ENCODE data around the gene XPA.
"Not testable (repeated sequence)": the region's sequence is repeated elsewhere in the genome, so short reads cannot be mapped to it uniquely, and the experiment has no call there.

Gene XPA

DNA sequence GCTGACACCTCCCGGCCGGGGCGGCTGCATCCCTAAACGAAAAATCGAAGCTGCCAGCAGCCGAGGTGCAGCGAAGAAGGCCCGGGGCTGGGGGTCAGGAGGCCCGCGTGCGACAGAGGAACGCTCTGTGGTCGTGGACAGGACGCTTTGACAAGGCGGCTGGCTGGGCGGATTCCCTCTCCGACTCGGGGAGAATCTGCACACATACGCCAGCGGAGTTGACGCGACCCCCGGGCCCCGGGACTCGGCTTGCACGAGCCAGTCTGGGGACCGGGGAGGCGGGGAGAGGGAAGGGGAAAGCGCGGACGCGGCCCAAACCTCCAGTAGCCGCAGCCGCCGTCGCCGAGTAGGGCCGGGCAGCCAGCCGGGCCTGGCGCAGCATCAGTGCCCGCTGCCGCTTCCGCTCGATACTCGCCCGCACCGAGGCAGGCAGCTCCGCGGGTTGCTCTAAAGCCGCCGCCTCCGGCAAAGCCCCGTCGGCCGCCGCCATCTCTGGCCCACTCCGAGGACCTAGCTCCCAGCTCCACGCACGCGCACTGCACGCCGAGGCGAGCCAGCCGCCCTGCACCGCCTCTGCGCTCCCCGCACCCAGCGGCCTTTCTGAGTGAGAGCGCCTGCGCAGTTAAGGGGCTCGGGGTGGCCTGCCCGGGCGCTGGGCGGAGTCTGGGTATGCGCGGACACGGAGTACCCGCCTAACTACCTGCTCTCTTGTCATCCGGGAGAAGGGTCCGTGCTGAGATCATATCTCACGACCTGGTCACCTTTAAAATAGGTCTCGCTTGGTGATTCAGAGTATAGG lies at the start of gene XPA:
XPA (minus strand) TSS at position 538 of the 799 bp plus-strand sequence; CDS start at position 490, 48 bp downstream.
- DNase-seq = peak; percentile 85 to 93

DNA sequence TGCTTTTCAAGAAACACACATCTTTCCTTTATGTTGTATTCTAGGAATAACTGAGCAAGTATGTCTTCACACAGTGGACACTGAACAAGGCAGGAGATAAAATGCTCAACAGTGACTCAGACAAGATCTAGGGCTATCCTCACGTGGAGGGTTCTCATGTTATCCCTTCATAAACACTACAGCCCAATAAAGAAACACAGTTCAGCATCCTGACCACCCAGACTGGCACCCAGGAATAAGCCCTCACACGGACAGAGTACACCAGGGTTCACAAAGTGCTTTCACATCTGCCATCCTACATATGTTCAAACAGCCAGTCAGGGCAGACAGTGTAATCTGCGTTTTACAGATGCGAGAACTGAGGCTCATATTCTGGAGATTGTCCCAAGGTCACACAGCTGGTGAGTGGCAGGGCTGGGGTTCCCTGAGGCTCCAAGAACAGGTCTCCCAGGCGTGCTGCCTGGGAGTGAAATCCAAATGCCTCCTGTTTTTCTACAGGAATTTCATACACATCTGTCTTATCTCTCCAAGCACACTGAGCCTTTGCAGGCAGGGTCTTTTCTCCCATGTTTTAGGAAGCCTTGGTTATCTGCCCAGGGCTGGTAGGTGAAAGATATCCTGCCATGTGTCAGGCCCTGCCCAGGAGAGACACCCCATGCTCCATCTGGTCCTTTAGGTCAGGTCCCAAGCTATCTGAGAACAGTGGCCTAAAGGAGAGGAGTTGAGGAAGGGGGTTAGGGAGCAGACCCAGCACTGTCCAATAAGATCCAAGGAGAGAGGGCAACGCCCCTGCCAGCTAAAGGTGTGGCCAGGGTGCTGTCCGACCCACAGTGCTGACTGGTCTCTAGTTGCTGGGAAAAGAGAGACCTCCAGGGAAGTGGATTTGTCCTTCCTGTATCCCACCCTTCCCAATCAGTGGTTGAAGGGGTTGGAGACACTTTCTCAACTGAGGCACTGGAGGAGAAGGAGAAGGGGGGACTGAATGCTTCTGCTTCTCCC lies 47.9 kb upstream of the XPA start:
- no peak for DNase-seq

GRCh38 chr9:97744025-97744424 lies 46.9 kb upstream of the XPA start:
- not testable (repeated sequence) for DNase-seq

DNA sequence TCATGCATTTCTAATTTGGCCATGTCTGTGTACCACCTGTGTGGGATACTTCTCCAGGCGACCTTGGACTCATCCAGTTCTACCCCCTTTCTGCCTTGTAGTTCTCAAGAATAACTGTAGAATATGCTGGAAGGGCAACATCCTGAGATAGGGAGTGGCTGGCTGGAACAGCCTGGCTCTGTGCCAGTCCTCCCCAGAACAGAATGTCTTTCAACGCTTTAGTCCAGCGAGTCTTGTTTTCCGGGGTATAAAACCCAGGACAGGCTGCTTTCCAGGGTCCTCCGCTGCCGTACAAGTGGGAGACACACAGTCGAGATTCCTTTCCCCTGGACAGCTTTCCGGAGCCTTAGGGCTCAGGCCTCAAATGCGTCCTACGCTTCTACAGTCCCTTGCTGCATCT lies 45.4 kb upstream of the XPA start:
- no peak for DNase-seq

- no peak for DNase-seq
These were observed 44.8 kb upstream of the XPA start for GRCh38 chr9:97741947-97742346.

- DNase-seq = no peak
These were observed 44.0 kb upstream of the XPA start for GRCh38 chr9:97740848-97741821.

GRCh38 chr9:97737429-97737828 lies 40.3 kb upstream of the XPA start:
- no peak for DNase-seq

- no peak for DNase-seq
These were observed 38.0 kb upstream of the XPA start for GRCh38 chr9:97735070-97735600.

GRCh38 chr9:97726716-97727115 lies 29.6 kb upstream of the XPA start:
- DNase-seq = no peak

- DNase-seq = no peak
These were observed 26.7 kb upstream of the XPA start for GRCh38 chr9:97723819-97724218.

GRCh38 chr9:97722331-97722730 lies 25.2 kb upstream of the XPA start:
- DNase-seq = no peak

DNA sequence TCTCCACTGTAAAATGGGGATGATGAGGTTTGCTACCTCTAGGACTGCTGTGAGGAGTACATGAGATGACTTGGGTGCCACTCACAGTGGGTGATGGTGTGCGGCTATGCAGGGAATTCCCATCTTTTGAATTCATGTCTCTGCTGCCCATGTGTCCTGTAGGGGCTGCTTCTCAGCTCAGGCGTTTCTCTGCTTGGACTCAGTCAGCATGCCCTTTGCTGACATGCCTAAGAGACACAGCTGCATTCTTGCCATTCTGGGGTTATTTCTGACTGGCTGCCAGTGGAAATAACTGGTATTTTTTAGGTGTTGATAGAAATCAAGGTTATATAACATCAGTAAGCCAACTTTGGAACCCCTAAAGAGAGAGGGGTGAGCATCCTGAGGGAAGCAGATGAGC lies 24.3 kb upstream of the XPA start:
- no peak for DNase-seq

DNA sequence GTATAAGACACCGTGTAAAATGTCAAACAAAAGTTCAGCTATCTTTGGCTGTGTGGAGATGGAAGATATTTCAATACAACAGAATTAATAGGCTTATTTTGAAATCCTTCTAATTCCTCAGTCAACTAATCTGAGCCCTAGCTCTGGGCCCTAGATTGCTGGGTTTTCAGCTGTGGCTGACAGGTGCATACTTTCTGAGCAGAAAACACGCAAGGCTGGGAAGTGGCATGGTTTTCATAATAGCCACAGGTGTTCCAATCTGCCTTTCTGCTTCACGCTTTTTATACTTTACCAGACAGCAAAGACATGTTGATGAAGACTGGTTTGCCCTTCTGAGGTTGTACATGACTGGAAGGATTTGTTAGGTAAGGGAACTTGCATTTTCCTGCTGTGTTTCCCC lies 20.7 kb upstream of the XPA start:
- no peak for DNase-seq

DNA sequence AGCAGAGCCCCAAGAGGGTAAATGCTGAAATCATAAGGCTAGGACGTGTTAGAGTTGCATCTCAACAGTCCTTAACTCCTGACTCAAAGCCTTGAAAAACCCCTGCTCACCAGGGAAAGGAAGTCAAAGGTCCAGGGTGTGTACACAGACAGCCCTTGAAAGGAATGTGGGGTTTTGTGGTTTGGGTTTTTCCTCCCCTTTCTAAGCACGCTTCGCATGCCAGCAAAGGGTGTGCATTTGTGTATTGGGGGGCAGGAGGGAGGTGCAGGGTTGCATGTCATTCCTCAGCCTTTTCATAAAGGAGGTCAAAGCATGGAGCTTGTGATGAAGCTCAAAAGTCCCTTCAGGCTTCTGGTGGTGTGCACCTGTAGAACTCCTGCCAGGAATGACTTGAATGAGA lies 17.3 kb upstream of the XPA start:
- DNase-seq = no peak

DNA sequence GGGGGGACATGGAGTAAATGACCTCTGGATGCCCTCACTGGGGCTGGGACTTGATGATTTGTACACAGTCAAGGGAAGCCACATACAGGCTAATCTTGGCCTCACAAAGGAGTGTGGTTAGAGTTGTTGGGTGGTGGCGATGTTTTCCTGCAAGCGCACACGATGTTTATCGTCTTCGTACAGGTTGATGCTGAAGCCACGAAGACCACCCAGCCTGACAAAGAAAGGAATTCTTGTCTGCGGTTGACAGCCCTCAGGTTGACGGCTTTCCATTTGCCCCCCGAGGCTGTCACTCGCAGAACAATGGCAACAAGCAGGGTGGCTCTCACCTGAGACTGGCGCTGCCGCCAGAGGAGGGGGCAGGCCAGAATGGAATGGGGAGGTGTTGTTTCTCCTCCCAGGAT lies 14.1 kb upstream of the XPA start:
- no peak for DNase-seq

DNA sequence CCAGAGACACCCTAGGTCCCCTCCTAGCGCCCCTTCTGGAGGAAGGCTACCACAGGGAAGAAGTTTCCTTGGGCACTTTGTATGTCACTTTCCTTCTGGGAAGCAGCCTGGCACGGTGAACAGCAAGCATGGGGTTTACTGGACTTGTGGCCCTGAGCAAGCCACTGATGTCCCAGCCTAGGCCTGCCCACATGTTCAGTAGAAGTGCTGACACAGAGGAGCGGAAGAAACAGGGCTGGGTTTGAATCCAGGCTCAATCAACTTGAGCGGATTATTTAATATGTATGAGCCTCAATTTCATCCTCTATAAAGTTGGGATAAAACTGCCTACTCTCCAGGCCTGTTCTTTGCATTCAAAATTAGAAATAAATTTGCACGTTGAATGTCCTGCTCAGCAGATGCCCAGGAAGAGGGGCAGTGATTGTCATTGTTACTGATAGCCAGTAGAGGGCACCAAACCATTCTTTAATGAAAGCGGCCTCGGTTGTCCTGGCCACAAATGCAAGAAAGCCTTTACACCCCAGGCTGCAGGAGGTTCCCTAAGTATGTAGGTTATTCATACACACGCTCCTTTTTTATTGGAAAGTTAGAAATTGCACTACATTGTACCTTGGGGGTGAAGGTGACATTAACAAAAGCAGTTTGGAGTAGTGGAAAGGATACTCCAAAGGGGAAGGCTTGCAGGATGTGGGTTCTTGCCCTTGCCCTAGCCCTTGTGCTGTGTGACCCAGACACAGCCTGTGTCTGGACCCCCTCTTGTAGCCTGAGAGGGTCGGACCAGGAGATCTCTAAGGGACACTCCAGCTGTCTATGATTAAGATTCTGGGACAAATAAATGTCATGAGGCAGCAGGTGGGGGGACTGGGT lies 13.4 kb upstream of the XPA start:
- DNase-seq = peak; percentile 74 to 81

DNA sequence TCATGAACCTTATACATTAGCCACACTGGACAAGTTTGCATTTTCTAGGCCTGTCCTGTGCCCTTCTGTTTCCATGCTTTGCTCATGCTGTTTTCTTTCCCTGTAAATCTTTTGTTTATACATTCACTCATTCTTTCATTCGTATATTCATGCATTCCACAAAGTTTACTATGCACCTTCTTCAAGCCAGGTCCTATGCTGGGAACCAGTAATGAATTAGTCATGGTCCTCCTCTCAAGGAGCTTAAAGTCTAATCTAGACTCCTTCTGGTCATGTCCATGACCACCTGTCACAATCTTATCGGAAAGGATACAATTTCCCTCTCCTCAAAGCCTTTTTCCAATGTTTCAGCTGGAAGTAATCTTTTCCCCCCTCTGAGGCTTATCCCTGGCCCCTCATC lies 9.1 kb upstream of the XPA start:
- no peak for DNase-seq

DNA sequence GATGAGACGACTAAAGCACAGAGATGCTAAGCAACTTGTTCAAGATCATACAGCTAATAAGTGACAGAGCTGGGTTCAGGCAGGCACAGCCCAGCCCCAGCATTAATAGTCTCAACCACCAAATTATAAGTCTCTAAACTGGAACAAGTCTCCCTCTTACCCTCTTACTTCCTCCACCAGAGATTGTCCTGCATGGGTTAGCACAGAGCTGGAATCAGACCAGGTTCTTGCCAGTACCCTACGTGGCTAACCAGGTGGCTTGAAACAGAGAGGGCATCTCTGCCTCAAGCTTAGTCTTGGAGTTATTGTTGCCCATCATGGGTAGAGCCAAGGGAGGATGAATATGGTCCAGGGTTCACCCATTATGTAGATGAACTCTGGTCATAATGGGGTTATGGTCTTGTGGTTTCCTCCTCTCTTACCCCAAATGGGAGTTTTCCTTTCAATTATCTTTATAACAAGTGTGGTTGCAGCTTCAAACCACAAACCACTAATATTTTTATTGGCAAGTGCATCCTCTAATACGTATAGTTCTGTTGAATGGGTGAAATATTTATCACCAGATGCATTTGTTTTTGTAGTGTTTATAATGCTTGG lies 8.3 kb upstream of the XPA start:
- DNase-seq = no peak

GRCh38 chr9:97704851-97705250 lies 7.7 kb upstream of the XPA start:
- no peak for DNase-seq

DNA sequence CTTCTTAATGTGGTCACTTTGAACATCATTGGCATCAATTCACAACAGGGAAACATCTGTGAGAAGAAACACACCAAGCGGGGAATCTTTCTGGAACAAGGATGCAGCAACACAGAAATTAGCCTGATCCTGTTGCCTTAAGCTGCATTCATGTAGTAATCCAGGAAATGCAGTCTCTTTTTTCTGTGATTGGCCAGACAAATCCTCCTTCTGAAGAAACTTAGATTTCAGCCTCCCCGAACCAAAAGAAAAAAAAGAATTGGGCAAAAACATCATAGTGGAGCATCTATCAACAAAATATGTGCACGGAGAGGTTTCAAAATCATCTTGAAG lies 7.2 kb upstream of the XPA start:
- DNase-seq = no peak
